Mucosa of descending colon (tissue), 3 donors: ENCODE measurements around the gene TOX2. TPM values are rescaled to one million over a fixed set of nuclear protein-coding genes. Genes with fewer than 3 reads are reported as not detected.

Experiments
- ATAC-seq: fragments of 200-7000 bp; cut with Tn5 transposase; one replicate; pipeline ENCODE4 v1.9.1; 2020; ENCODE audit warnings: mild to moderate bottlenecking, moderate library complexity
- DNase-seq, 3 donors: peaks; one replicate each; pipeline ENCODE4 v3.0.0-alpha.2; 2020
- H3K36me3 ChIP-seq: fragments of 200-600 bp; one replicate; pipeline ENCODE4 v1.8.0; 2021; ENCODE audit warnings: low read depth, mild to moderate bottlenecking
- H3K4me1 ChIP-seq: fragments of 200-600 bp; one replicate; pipeline ENCODE4 v1.8.0; 2021; ENCODE audit warnings: low read depth, mild to moderate bottlenecking
- H3K4me3 ChIP-seq: fragments of 200-600 bp; one replicate; pipeline ENCODE4 v1.8.0; 2021; ENCODE audit warnings: mild to moderate bottlenecking
- H3K9me3 ChIP-seq: fragments of 200-600 bp; one replicate; pipeline ENCODE4 v1.8.0; 2021; ENCODE audit warnings: mild to moderate bottlenecking
- intact Hi-C, 2 donors: fragments of 100-400 bp; cut with DNase I in 1 of 2; cut with micrococcal nuclease in 1 of 2; formaldehyde crosslinking; loops; one replicate each; pipeline versions ENCODE4 v1.11.0 to v1.11.1; 2022; cut with DNase I, micrococcal nuclease
- total RNA-seq, 3 donors: library from RNA; stranded (reverse); fragmentation: NEBNext Ultra II Directional in 2 of 3; extraction: Animal tissue kit (Norgen Biotek cat#: 25700) in 2 of 3; gene quantifications; one replicate each; pipeline versions ENCODE4 v1.2.1 to v1.2.4, GENCODE V29; 2021 to 2023
- TF ChIP-seq, protein P1 (sequence below): fragments of 200-600 bp; IDR thresholded peaks from one replicate; pipeline ENCODE4 v1.8.0; 2022; ENCODE audit warnings: antibody characterized with exemption, mild to moderate bottlenecking
- donor health status: DM: no; HTN: no; CAD: no; lungs with moderate emphysema.
- donor health status: DM: no; HTN: no; CAD: no.
- donor health status: DM: no; HTN: yes; CAD: no.

Gene TOX2
- total RNA-seq, 3 donors from 2014 or later: 2.9 to 6.1 (median 5.5) TPM

DNA sequence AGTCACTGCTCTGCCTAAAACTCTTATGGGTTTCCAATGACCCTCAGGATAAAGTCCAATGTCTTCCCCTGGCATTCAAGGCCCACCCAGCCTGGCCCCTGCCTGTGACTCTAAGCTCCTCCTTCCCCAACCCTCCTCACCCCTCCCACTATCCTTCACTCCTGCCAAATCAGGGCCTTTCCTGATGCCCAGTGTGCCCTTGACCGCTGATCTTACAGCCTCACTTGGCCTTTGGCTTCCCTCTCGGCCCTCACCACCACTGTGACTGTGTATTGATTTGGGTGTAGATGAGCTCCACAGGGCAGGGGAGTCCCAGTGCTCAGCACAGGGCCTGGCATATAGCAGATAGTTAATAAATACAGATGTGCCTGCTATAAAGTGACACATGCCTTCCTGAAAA is 115.7 kb downstream of the TOX2 start:
- TF ChIP-seq, protein P1, sequence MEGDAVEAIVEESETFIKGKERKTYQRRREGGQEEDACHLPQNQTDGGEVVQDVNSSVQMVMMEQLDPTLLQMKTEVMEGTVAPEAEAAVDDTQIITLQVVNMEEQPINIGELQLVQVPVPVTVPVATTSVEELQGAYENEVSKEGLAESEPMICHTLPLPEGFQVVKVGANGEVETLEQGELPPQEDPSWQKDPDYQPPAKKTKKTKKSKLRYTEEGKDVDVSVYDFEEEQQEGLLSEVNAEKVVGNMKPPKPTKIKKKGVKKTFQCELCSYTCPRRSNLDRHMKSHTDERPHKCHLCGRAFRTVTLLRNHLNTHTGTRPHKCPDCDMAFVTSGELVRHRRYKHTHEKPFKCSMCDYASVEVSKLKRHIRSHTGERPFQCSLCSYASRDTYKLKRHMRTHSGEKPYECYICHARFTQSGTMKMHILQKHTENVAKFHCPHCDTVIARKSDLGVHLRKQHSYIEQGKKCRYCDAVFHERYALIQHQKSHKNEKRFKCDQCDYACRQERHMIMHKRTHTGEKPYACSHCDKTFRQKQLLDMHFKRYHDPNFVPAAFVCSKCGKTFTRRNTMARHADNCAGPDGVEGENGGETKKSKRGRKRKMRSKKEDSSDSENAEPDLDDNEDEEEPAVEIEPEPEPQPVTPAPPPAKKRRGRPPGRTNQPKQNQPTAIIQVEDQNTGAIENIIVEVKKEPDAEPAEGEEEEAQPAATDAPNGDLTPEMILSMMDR: no peak
- ATAC-seq (no peak), DNase-seq (no peak)
- no peak overlapping the region for H3K4me3 ChIP-seq
- no peaks in the 10 kb centered on the region for H3K9me3 ChIP-seq
- H3K4me1 ChIP-seq: no peaks in the 10 kb centered on the region
- H3K36me3 ChIP-seq: no peaks in the 10 kb centered on the region
- intact Hi-C loops: no loop called here

DNA sequence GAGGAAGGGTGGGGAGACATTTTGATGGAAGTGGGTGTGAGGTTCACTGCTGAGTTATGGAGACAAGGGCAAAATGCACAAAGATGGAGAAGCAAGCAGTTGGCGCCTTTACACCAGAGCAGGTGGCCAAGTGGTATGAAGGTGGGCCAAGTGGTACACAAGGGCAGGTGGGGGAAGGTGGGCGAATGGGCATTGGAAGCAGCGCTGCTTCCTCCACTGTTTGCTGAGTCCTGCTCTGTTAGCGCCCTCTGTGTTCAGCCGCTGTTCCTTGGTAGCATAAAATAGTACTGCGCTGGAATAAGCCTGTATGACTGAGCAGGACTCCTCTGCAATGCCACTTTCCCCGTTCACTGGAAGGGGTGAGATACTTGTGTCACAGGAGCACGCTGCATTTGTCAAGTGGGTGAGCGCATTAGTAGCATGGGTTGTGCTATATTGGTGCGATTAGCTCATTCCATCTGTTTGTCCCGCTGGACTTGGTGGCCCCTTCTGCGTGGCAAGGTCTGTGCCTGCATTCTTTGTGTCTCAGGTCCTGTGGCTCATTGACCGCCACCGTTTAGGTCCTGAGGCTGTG is 116.4 kb downstream of the TOX2 start:
- no peak for ATAC-seq
- Histone ChIP-seq H3K4me1 (no peaks in the 10 kb centered on the region), H3K4me3 (no peak overlapping the region), H3K9me3 (no peaks in the 10 kb centered on the region), H3K36me3 (no peaks in the 10 kb centered on the region)
- intact Hi-C loops: no loop called here
- no peak for DNase-seq
- TF ChIP-seq, protein P1: no peak

- intact Hi-C loops: no loop called here
- Histone ChIP-seq H3K9me3 (no peaks in the 10 kb centered on the region), H3K4me1 (no peaks in the 10 kb centered on the region), H3K4me3 (no peak overlapping the region), H3K36me3 (no peaks in the 10 kb centered on the region)
- TF ChIP-seq, protein P1: no peak
- DNase-seq (no peak), ATAC-seq (no peak)
These were observed 117.3 kb downstream of the TOX2 start for GRCh38 chr20:44031781-44032582.

- no peak overlapping the region for H3K4me3 ChIP-seq
- H3K36me3 ChIP-seq: no peaks in the 10 kb centered on the region
- no peaks in the 10 kb centered on the region for H3K9me3 ChIP-seq
- H3K4me1 ChIP-seq: no peaks in the 10 kb centered on the region
- no peak for ATAC-seq
- intact Hi-C loops: no loop called here
- no peak for DNase-seq
- TF ChIP-seq, protein P1: no peak
These were observed 118.1 kb downstream of the TOX2 start for GRCh38 chr20:44032583-44033331.

GRCh38 chr20:44033344-44033743 is 118.7 kb downstream of the TOX2 start:
- Histone ChIP-seq H3K4me3 (no peak overlapping the region), H3K36me3 (no peaks in the 10 kb centered on the region), H3K9me3 (no peaks in the 10 kb centered on the region), H3K4me1 (no peaks in the 10 kb centered on the region)
- intact Hi-C loops: no loop called here
- TF ChIP-seq, protein P1: no peak
- ATAC-seq: no peak
- DNase-seq: no peak
